Measurements from ENCODE around the gene MYO10.

MYO10 gene

GRCh38 chr5:16702964-16703363 lies 233.1 kb downstream of the MYO10 start:
- Histone ChIP-seq H3K36me3 (ENCODE audit: control insufficient read depth in 2 of 2, insufficient read depth in 1 of 2, low read length in 2 of 2) (peaks cover 24 to 52% of the 10 kb centered on the region in 2 experiments), H3K4me3 (ENCODE audit: low read depth, low read length) (no peak overlapping the region), H3K4me1 (ENCODE audit: control insufficient read depth, insufficient read depth, low read length) (no peaks in the 10 kb centered on the region), H3K9me3 (ENCODE audit: control insufficient read depth, insufficient read depth, low read depth, low read length) (no peaks in the 10 kb centered on the region), H3K27ac (ENCODE audit: extremely low read depth, low read depth, low read length) (no peak overlapping the region)
- ChIA-PET POLR2A (no interaction called here), CTCF (interaction anchor here (1.0 to 1.2 kb wide), 2 partner anchors 12 to 231 kb away, joined by 3 to 5 read pairs; no protein-coding TSS in a partner anchor)
- no peak for TF ChIP-seq ZNF530 (tag by site-specific recombination; IDR thresholded peaks at IDR 0.05; ENCODE audit: low read depth)
- TF ChIP-seq ZNF416 (tag by site-specific recombination; IDR thresholded peaks at IDR 0.05): no peak
- no peak for TF ChIP-seq ZNF341 (tag by site-specific recombination; IDR thresholded peaks at IDR 0.05; ENCODE audit: low read depth)
- no peak for TF ChIP-seq RBAK (tag by site-specific recombination; IDR thresholded peaks at IDR 0.05)
- no peak for TF ChIP-seq ZBTB21 (tag by site-specific recombination; IDR thresholded peaks at IDR 0.05)
- no peak for TF ChIP-seq ZNF112 (tag by site-specific recombination; IDR thresholded peaks at IDR 0.05)
- TF ChIP-seq KLF8 (tag by site-specific recombination; IDR thresholded peaks at IDR 0.05): no peak
- TF ChIP-seq KLF10 (tag by site-specific recombination; IDR thresholded peaks at IDR 0.05): no peak

DNA sequence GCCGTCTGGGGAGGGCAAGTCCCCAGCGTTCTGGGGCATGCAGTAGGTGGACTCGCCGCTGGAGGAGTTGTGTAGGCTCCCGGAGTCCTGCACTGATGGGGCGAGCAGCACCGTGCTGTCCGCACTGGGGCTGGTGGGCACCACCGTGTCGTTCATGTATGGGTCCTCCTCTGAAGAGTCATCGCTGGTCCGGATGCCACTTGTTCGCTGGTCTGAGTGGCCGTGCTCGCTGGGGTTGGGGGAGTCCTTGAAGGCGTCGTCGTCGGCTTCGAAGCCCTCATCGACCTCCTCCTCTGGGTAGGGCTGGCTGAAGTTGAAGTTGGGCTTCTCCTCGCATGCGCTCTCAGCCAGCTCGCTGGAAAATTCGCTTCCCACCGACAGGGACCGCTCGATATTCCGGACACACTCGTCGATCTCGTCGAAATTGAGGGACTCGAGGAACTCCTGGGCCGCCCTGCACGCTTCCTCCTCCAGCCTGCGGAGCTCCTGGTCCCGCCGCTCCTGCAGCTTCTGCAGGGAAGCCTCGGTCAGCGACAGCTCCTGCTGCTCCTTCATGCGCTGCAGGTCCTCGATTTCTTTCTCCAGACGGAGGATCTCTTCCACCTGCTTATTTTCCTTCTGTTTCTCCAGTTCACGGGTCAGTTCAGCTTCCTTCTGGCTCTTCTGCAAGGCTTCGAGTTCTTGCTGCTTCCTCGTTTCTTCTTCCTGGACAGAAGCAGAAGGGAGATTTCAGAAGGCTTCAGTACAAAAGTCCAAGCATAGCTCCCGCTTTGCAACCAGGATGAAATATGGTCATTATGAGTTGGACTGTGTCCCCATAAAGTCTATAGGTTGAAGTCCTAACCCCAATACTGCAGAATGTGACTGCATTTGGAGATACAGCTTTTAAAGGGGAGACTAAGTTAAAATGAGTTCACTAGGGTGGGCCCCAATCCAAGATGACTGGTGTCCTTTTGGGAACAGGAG lies 234.7 kb downstream of the MYO10 start:
- ChIA-PET CTCF (interaction anchor here (0.6 to 2.6 kb wide), 6 partner anchors 9 to 1544 kb away, joined by 3 to 25 read pairs (median 4); no protein-coding TSS in a partner anchor), POLR2A (no interaction called here)
- peaks cover 24 to 40% of the 10 kb centered on the region in 2 experiments for H3K36me3 ChIP-seq (ENCODE audit: control insufficient read depth in 2 of 2, insufficient read depth in 1 of 2, low read length in 2 of 2)
- H3K4me1 ChIP-seq (ENCODE audit: control insufficient read depth, insufficient read depth, low read length): no peaks in the 10 kb centered on the region
- no peak overlapping the region for H3K4me3 ChIP-seq (ENCODE audit: low read depth, low read length)
- TF ChIP-seq BCL11A (tag by site-specific recombination; IDR thresholded peaks at IDR 0.05; ENCODE audit: low read depth) (no peak), ZBTB21 (tag by site-specific recombination; IDR thresholded peaks at IDR 0.05) (no peak), MYNN (tag by site-specific recombination; IDR thresholded peaks at IDR 0.05; ENCODE audit: borderline replicate concordance) (no peak), ZNF335 (tag by site-specific recombination; conservative IDR thresholded peaks at IDR 0.05) (no peak), ZFP3 (tag by site-specific recombination; IDR thresholded peaks at IDR 0.05; ENCODE audit: low read depth) (no peak), SP3 (tag by site-specific recombination; IDR thresholded peaks at IDR 0.05) (no peak), ZNF16 (tag by site-specific recombination; IDR thresholded peaks at IDR 0.05; ENCODE audit: low read depth) (no peak), ZNF610 (tag by site-specific recombination; IDR thresholded peaks at IDR 0.05; ENCODE audit: borderline replicate concordance) (no peak)
- TF ChIP-seq, protein P1, sequence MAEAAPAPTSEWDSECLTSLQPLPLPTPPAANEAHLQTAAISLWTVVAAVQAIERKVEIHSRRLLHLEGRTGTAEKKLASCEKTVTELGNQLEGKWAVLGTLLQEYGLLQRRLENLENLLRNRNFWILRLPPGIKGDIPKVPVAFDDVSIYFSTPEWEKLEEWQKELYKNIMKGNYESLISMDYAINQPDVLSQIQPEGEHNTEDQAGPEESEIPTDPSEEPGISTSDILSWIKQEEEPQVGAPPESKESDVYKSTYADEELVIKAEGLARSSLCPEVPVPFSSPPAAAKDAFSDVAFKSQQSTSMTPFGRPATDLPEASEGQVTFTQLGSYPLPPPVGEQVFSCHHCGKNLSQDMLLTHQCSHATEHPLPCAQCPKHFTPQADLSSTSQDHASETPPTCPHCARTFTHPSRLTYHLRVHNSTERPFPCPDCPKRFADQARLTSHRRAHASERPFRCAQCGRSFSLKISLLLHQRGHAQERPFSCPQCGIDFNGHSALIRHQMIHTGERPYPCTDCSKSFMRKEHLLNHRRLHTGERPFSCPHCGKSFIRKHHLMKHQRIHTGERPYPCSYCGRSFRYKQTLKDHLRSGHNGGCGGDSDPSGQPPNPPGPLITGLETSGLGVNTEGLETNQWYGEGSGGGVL (tag by site-specific recombination; IDR thresholded peaks at IDR 0.05): no peak
- no peaks in the 10 kb centered on the region for H3K9me3 ChIP-seq (ENCODE audit: control insufficient read depth, insufficient read depth, low read depth, low read length)
- H3K27ac ChIP-seq (ENCODE audit: extremely low read depth, low read depth, low read length): no peak overlapping the region

DNA sequence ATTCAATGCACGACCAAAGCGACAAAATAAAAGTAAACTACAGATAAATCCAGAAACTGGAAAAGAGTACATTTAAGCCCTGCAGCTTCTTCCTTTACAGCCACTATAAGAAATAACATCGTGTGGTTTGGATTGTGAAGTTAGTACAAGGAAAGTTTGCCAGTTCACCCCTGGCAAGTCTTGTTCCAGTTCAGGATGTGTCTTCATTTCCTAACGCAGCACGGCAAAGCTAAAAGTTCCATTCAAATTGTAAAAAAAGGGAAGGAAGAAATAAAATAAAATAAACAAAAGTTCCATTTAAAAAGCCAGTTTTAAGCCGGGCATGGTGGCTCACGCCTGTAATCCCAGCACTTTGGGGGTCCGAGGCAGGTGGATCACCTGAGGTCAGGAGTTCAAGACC lies 236.0 kb downstream of the MYO10 start:
- ChIA-PET CTCF (interaction anchor here (0.6 to 2.6 kb wide), 2 partner anchors 10 to 91 kb away, joined by 4 to 25 read pairs; no protein-coding TSS in a partner anchor), POLR2A (no interaction called here)
- Histone ChIP-seq H3K4me3 (ENCODE audit: low read depth, low read length) (no peak overlapping the region), H3K4me1 (ENCODE audit: control insufficient read depth, insufficient read depth, low read length) (no peaks in the 10 kb centered on the region), H3K36me3 (ENCODE audit: control insufficient read depth in 2 of 2, insufficient read depth in 1 of 2, low read length in 2 of 2) (peaks cover 24 to 38% of the 10 kb centered on the region in 2 experiments), H3K27ac (ENCODE audit: extremely low read depth, low read depth, low read length) (no peak overlapping the region), H3K9me3 (ENCODE audit: control insufficient read depth, insufficient read depth, low read depth, low read length) (no peaks in the 10 kb centered on the region)
- no peak for TF ChIP-seq ZNF623 (tag by site-specific recombination; IDR thresholded peaks at IDR 0.05)
- no peak for TF ChIP-seq ZNF626 (tag by site-specific recombination; IDR thresholded peaks at IDR 0.05)
- TF ChIP-seq, protein P2, sequence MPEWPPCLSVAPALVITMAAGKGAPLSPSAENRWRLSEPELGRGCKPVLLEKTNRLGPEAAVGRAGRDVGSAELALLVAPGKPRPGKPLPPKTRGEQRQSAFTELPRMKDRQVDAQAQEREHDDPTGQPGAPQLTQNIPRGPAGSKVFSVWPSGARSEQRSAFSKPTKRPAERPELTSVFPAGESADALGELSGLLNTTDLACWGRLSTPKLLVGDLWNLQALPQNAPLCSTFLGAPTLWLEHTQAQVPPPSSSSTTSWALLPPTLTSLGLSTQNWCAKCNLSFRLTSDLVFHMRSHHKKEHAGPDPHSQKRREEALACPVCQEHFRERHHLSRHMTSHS (tag by site-specific recombination; IDR thresholded peaks at IDR 0.05): no peak
- no peak for TF ChIP-seq KLF17 (tag by site-specific recombination; IDR thresholded peaks at IDR 0.05)
- TF ChIP-seq ZNF362 (tag by site-specific recombination; IDR thresholded peaks at IDR 0.05): no peak
- no peak for TF ChIP-seq ZNF394 (tag by site-specific recombination; IDR thresholded peaks at IDR 0.05; ENCODE audit: borderline replicate concordance)
- TF ChIP-seq ZNF529 (tag by site-specific recombination; IDR thresholded peaks at IDR 0.05; ENCODE audit: insufficient replicate concordance): no peak
- TF ChIP-seq GLI2 (tag by site-specific recombination; IDR thresholded peaks at IDR 0.05; ENCODE audit: borderline replicate concordance, low read depth): no peak
- TF ChIP-seq, protein P3, sequence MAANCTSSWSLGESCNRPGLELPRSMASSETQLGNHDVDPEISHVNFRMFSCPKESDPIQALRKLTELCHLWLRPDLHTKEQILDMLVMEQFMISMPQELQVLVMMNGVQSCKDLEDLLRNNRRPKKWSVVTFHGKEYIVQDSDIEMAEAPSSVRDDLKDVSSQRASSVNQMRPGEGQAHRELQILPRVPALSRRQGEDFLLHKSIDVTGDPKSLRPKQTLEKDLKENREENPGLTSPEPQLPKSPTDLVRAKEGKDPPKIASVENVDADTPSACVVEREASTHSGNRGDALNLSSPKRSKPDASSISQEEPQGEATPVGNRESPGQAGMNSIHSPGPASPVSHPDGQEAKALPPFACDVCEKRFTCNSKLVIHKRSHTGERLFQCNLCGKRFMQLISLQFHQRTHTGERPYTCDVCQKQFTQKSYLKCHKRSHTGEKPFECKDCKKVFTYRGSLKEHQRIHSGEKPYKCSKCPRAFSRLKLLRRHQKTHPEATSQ (tag by site-specific recombination; IDR thresholded peaks at IDR 0.05): no peak
